Measurements from ENCODE around the gene ZNF718.
A peak's percentile ranks its signal among the peaks of the same experiment; 100 is the strongest.

GRCh38 chr4:124275-125081, at the start of gene ZNF718:
- TF ChIP-seq POLR2AphosphoS5 (IDR thresholded peaks at IDR 0.05) (peak; percentile 93), CTCF (IDR thresholded peaks at IDR 0.05; ENCODE audit: poor library complexity, severe bottlenecking) (no peak), EZH2 (IDR thresholded peaks at IDR 0.05; ENCODE audit: borderline replicate concordance, insufficient read depth, low read length, poor library complexity, severe bottlenecking) (no peak), RAD21 (conservative IDR thresholded peaks at IDR 0.05) (peak; percentile 24), SMC3 (conservative IDR thresholded peaks at IDR 0.05; ENCODE audit: poor library complexity) (peak; percentile 14)
